HepG2 (cell line): ENCODE measurements around the gene PDZD8. TPM values are rescaled to one million over a fixed set of nuclear protein-coding genes. Genes with fewer than 3 reads are reported as not detected.
A peak's percentile ranks its signal among the peaks of the same experiment; 100 is the strongest.

ENCODE experiments used
- ATAC-seq: fragments of 200-7000 bp; cut with Tn5 transposase; 3 replicates; pipeline ENCODE4 v1.9.1; 2020; ENCODE audit warnings: mild to moderate bottlenecking, moderate library complexity
- BruUV-seq: library from RNA; stranded (reverse); fragments of 400-500 nt; replicated peaks from 2 replicates; lab custom pipeline; 2021; lab: Mats Ljungman, UMichigan
- CTCF ChIA-PET: fragments of 300-600 bp; formaldehyde crosslinking; extraction: SDS; loops from one replicate; lab custom pipeline; 2021; ENCODE audit warnings: low total read pairs, inconsistent platforms, low intra/inter-chr PET ratio; lab: Yijun Ruan, JAX
- POLR2A ChIA-PET: fragments of 350-600 bp; sonication (Branson Sonifier 250); formaldehyde crosslinking; loops from one replicate; lab custom pipeline; 2020; ENCODE audit warnings: antibody characterized with exemption, inconsistent platforms; lab: Yijun Ruan, JAX
- DNase-seq: peaks from one replicate; pipeline ENCODE4 v3.0.0-alpha.2; 2015; ENCODE audit warnings: low spot score
- FAIRE-seq: peaks from 3 replicates; lab custom pipeline; 2011; peaks lifted over from hg19 to GRCh38; lab: Jason Lieb, UNC
- H2AFZ ChIP-seq: one replicate; pipeline ENCODE4 v1.6.1; 2011; ENCODE audit warnings: low read length, inconsistent platforms
- H3K27ac ChIP-seq: fragments of 300-600 bp; 3 replicates; pipeline ENCODE4 v1.8.0; 2011; ENCODE audit warnings: mixed run types, mild to moderate bottlenecking, mixed read lengths, low read length, inconsistent platforms; ENCODE audit not compliant: insufficient read depth; ENCODE audit errors: extremely low read length
- H3K27me3 ChIP-seq, 2 experiments: fragments of 200-600 bp in 1 of 2; 2 replicates in 1 of 2; 3 replicates in 1 of 2; pipeline versions ENCODE4 v1.6.0 to v1.8.0; 2011; ENCODE audit warnings: low read length in 2 of 2, mild to moderate bottlenecking in 2 of 2, moderate library complexity in 2 of 2, inconsistent platforms in 1 of 2; ENCODE audit not compliant: insufficient read depth in 2 of 2, control insufficient read depth in 1 of 2
- H3K36me3 ChIP-seq, 2 experiments: fragments of 200-600 bp in 1 of 2; replicated peaks in 1 of 2; 2 replicates in 1 of 2; 3 replicates in 1 of 2; pipeline versions ENCODE4 v1.5.1 to v1.8.0; 2011; ENCODE audit warnings: low read length in 2 of 2, inconsistent platforms in 1 of 2; ENCODE audit not compliant: insufficient read depth in 2 of 2, control insufficient read depth in 1 of 2
- H3K4me1 ChIP-seq: 2 replicates; pipeline ENCODE4 v1.5.1; 2012; ENCODE audit warnings: low read length, inconsistent platforms; ENCODE audit not compliant: insufficient read depth
- H3K4me2 ChIP-seq: 2 replicates; pipeline ENCODE4 v1.6.0; 2011; ENCODE audit warnings: low read depth, low read length, inconsistent platforms
- H3K4me3 ChIP-seq, 3 experiments: fragments of 200-600 bp in 1 of 3; sonication (generic), shearing (Covaris generic) in 1 of 3; replicated peaks in 1 of 3; 2 replicates each; pipeline ENCODE4 v1.5.1; 2011 to 2016; ENCODE audit warnings: low read length in 3 of 3, inconsistent platforms in 2 of 3, low read depth in 2 of 3, mild to moderate bottlenecking in 2 of 3, control low read depth in 1 of 3, mixed read lengths in 1 of 3; ENCODE audit not compliant: insufficient read depth in 1 of 3
- H3K79me2 ChIP-seq: one replicate; pipeline ENCODE4 v1.6.1; 2011; ENCODE audit warnings: low read length, inconsistent platforms; ENCODE audit not compliant: insufficient read depth
- H3K9ac ChIP-seq: 2 replicates; pipeline ENCODE4 v1.6.0; 2011; ENCODE audit warnings: mild to moderate bottlenecking, low read depth, low read length, inconsistent platforms; ENCODE audit not compliant: insufficient read depth
- H3K9me3 ChIP-seq: 2 replicates; pipeline ENCODE4 v1.5.1; 2012; ENCODE audit warnings: mild to moderate bottlenecking, low read length
- H4K20me1 ChIP-seq: 2 replicates; pipeline ENCODE4 v1.6.0; 2011; ENCODE audit warnings: inconsistent platforms, mild to moderate bottlenecking, low read length, moderate library complexity; ENCODE audit not compliant: insufficient read depth
- DMAP1 ChIP-seq: IDR thresholded peaks from 2 replicates; pipeline ENCODE4 v1.6.1; 2016
- EP300 ChIP-seq, 3 experiments: sonication (generic) in 1 of 3; formaldehyde crosslinking in 1 of 3; IDR thresholded peaks; 2 replicates each; pipeline versions ENCODE4 v1.5.1 to v1.6.1; 2011 to 2020; ENCODE audit warnings: low read depth in 2 of 3, low read length in 2 of 3, borderline replicate concordance in 1 of 3, improper control_type of control experiment in 1 of 3, mild to moderate bottlenecking in 1 of 3, missing genetic modification reagents in 1 of 3, moderate library complexity in 1 of 3
- HDAC1 ChIP-seq: sonication (generic); formaldehyde crosslinking; IDR thresholded peaks from 2 replicates; pipeline ENCODE4 v1.5.1; 2020; ENCODE audit warnings: mild to moderate bottlenecking, missing genetic modification reagents
- HMG20B ChIP-seq: conservative IDR thresholded peaks from 2 replicates; pipeline ENCODE4 v1.6.1; 2016; ENCODE audit warnings: missing genetic modification reagents, missing compliant biosample characterization
- IKZF5 ChIP-seq: IDR thresholded peaks from 2 replicates; pipeline ENCODE4 v1.6.1; 2018; ENCODE audit warnings: missing genetic modification reagents, mild to moderate bottlenecking, missing compliant biosample characterization
- MIXL1 ChIP-seq: IDR thresholded peaks from 2 replicates; pipeline ENCODE4 v1.6.1; 2016
- NCOR1 ChIP-seq: fragments of 200-600 bp; sonication (generic); IDR thresholded peaks from 2 replicates; pipeline ENCODE4 v1.7.0; 2017; ENCODE audit warnings: antibody characterized with exemption, low read length, borderline replicate concordance
- ZFP37 ChIP-seq: sonication (generic); formaldehyde crosslinking; IDR thresholded peaks from 2 replicates; pipeline ENCODE4 v1.4.0; 2020; ENCODE audit warnings: missing genetic modification reagents, borderline replicate concordance
- ZMYM3 ChIP-seq: sonication (generic); formaldehyde crosslinking; IDR thresholded peaks from 2 replicates; pipeline ENCODE4 v1.5.1; 2020; ENCODE audit warnings: mild to moderate bottlenecking, missing genetic modification reagents
- ZNF441 ChIP-seq: sonication (generic); formaldehyde crosslinking; IDR thresholded peaks from 2 replicates; pipeline ENCODE4 v1.7.0; 2021; ENCODE audit warnings: missing genetic modification reagents, borderline replicate concordance
- ZSCAN20 ChIP-seq: sonication (generic); formaldehyde crosslinking; IDR thresholded peaks from 2 replicates; pipeline ENCODE4 v1.4.0; 2020; ENCODE audit warnings: missing genetic modification reagents, mild to moderate bottlenecking, borderline replicate concordance
- WGBS: methylation state at CpG from one replicate; pipeline ENCODE4 v1.1.6; 2017; ENCODE audit warnings: low lambda C conversion rate; 5-methylcytosine and 5-hydroxymethylcytosine counted together
- in situ Hi-C: cut with HindIII; loops from 2 replicates; pipeline ENCODE4 v1.10.0; 2017; ENCODE audit warnings: low pct_unique_long_range_greater_than_20kb; ENCODE audit not compliant: extremely low pct_ligation_motif_present
- intact Hi-C: fragments of 100-400 bp; cut with micrococcal nuclease; formaldehyde crosslinking; loops from one replicate; pipeline ENCODE4 v1.10.0; 2022; ENCODE audit not compliant: unreplicated experiment
- polyA plus RNA-seq, 8 experiments: library from polyadenylated mRNA; depleted of rRNA in 3 of 8; stranded (reverse) in 7 of 8; unstranded in 1 of 8; fragments of >200 nt; fragmentation: Illumina TruSeq in 4 of 8; extraction: Trizol in 4 of 8; gene quantifications; 2 replicates each; pipeline versions ENCODE4 v1.2.1 to v1.2.3, GENCODE V29; 2011 to 2016; ENCODE audit warnings: low read depth in 4 of 8, missing spikeins in 1 of 8, mixed read lengths in 1 of 8; ENCODE audit not compliant: insufficient read depth in 1 of 8
- total RNA-seq, 5 experiments: library from RNA; depleted of rRNA; stranded (reverse); fragments of >200 nt; fragmentation: Illumina TruSeq; extraction: Trizol; gene quantifications; 2 replicates each; pipeline ENCODE4 v1.2.3, GENCODE V29; 2016; ENCODE audit warnings: low read depth in 1 of 5

Gene PDZD8
- total and polyA plus RNA-seq, 2 of the 13 experiments (the other 11 are each of a cell fraction or from before 2014, with no cell fraction given) = 11.2 to 32.0 TPM

GRCh38 chr10:117411479-117412399 is 36.5 kb upstream of the PDZD8 start (continued):
- TF ChIP-seq ZNF441 (CRISPR knock-in tag) = no peak
- peak; percentile 7; the same call in 1 of the 2 replicates for TF ChIP-seq IKZF5
- TF ChIP-seq HMG20B (CRISPR knock-in tag) = no peak
- peak in 1 of 2 experiments; percentile 20; a peak in 1 of 4 replicates for TF ChIP-seq EP300 (IDR thresholded peaks at IDR 0.05; ENCODE audit: low read depth in 2 of 2, low read length in 2 of 2)
- TF ChIP-seq EP300 (CRISPR knock-in tag; IDR thresholded peaks at IDR 0.05; ENCODE audit: borderline replicate concordance) = no peak
- 0 out of 2 replicates have a peak, but pooled peaks have one; percentile 23 for TF ChIP-seq DMAP1
- TF ChIP-seq ZSCAN20 = no peak
- peak; percentile 88 for TF ChIP-seq ZMYM3 (CRISPR knock-in tag)
- no peak for TF ChIP-seq NCOR1
- 0 out of 2 replicates have a peak, but pooled peaks have one; percentile 18 for TF ChIP-seq MIXL1 (CRISPR knock-in tag)
- TF ChIP-seq HDAC1 = 0 out of 2 replicates have a peak, but pooled peaks have one; percentile 35

- Histone ChIP-seq H2AFZ (no peak overlapping the region), H4K20me1 (no peaks in the 10 kb centered on the region), H3K4me2 (no peak overlapping the region), H3K9me3 (no peaks in the 10 kb centered on the region), H3K9ac (no peak overlapping the region), H3K4me1 (peaks cover 48% of the 10 kb centered on the region), H3K27ac (no peak overlapping the region), H3K4me3 (no peak overlapping the region), H3K36me3 (no peaks in the 10 kb centered on the region), H3K27me3 (no peaks in the 10 kb centered on the region), H3K79me2 (no peaks in the 10 kb centered on the region)
- no peak for TF ChIP-seq ZFP37 (CRISPR knock-in tag)
- BruUV-seq = no TSS peak
- WGBS = 96% methylated on average over 4 of the region's 4 CpGs
- intact Hi-C loops (no loop called here), in situ Hi-C loops (no loop called here)
- FAIRE-seq = no peak
- CTCF ChIA-PET = no interaction called here
- DNase-seq = no peak
- ATAC-seq = no peak
- POLR2A ChIA-PET = no interaction called here
Measured at GRCh38 chr10:117410557-117410956, 35.3 kb upstream of the PDZD8 start.
